Activated CD8-positive, alpha-beta memory T cell treated with anti-CD3 and anti-CD28 coated beads, Interleukin-2, amount 10 ng/mL, durations not matched to agents 7 days and 5 days (primary cell): Measurements from ENCODE around the gene MBOAT1. TPM values are rescaled to one million over a fixed set of nuclear protein-coding genes. Genes with fewer than 3 reads are reported as not detected.
"Not testable (repeated sequence)": the region's sequence is repeated elsewhere in the genome, so short reads cannot be mapped to it uniquely, and the experiment has no call there.

Source experiments
- ATAC-seq: fragments of 150-1000 bp; cut with Tn5 transposase; one replicate; pipeline ENCODE4 v1.10.0; 2021; ENCODE audit warnings: moderate library complexity
- CTCF ChIA-PET: fragments of 350-600 bp; sonication (Branson Sonifier 250); formaldehyde crosslinking; loops from one replicate; lab custom pipeline; 2021; ENCODE audit warnings: antibody characterized with exemption; lab: Charles Lee
- DNase-seq: peaks from one replicate; pipeline ENCODE4 v3.0.0-alpha.2; 2020
- H3K27ac Mint-ChIP-seq: one replicate; pipeline ENCODE4 v1.8.0; 2021; ENCODE audit warnings: mild to moderate bottlenecking, mixed read lengths
- H3K27me3 Mint-ChIP-seq: one replicate; pipeline ENCODE4 v1.8.0; 2021; ENCODE audit warnings: mixed read lengths
- H3K36me3 Mint-ChIP-seq: one replicate; pipeline ENCODE4 v1.8.0; 2021; ENCODE audit warnings: mild to moderate bottlenecking, mixed read lengths
- H3K4me1 Mint-ChIP-seq: one replicate; pipeline ENCODE4 v1.8.0; 2021; ENCODE audit warnings: mixed read lengths
- H3K4me3 Mint-ChIP-seq: one replicate; pipeline ENCODE4 v1.8.0; 2021; ENCODE audit warnings: mild to moderate bottlenecking, moderate library complexity, mixed read lengths
- H3K9me3 Mint-ChIP-seq: one replicate; pipeline ENCODE4 v1.8.0; 2022; ENCODE audit warnings: low read depth, mixed read lengths
- total RNA-seq, 2 experiments: library from RNA; stranded (reverse); gene quantifications; one replicate each; pipeline ENCODE4 v1.2.3, GENCODE V29; 2021

The MBOAT1 gene
- total RNA-seq, 2 experiments from 2014 or later = 17.7 to 22.6 TPM

GRCh38 chr6:20168690-20169089 lies 43.6 kb downstream of the MBOAT1 start:
- no peak for ATAC-seq
- H3K27me3 Mint-ChIP-seq = no peaks in the 10 kb centered on the region
- no peak for DNase-seq
- H3K4me1 Mint-ChIP-seq = peaks cover 9% of the 10 kb centered on the region
- H3K4me3 Mint-ChIP-seq = no peak overlapping the region
- H3K9me3 Mint-ChIP-seq = no peaks in the 10 kb centered on the region
- no peak overlapping the region for H3K27ac Mint-ChIP-seq
- CTCF ChIA-PET = no interaction called here
- H3K36me3 Mint-ChIP-seq = peaks cover 18% of the 10 kb centered on the region

DNA sequence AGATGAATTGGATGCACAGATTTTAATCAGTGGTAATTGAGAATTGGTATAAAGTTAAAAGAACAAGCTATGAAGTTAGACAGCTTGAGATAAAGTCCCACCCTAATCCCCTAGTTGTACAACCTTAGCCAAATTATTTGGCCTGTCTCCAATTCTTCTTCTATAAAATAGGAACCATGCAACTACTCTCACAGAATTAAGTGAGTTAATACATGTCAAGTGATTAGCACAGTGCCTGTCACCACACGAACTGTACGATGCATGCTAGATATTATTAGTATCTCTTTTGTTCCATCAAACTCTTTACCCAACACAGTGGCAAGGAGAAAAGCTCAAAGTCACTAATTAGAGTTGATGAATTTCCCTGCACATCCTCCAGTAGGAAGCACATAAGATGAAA lies 44.7 kb downstream of the MBOAT1 start:
- no peaks in the 10 kb centered on the region for H3K4me1 Mint-ChIP-seq
- CTCF ChIA-PET = no interaction called here
- no peak for DNase-seq
- no peak for ATAC-seq
- H3K27me3 Mint-ChIP-seq = no peaks in the 10 kb centered on the region
- peaks cover 13% of the 10 kb centered on the region for H3K36me3 Mint-ChIP-seq
- no peaks in the 10 kb centered on the region for H3K9me3 Mint-ChIP-seq
- no peak overlapping the region for H3K4me3 Mint-ChIP-seq
- H3K27ac Mint-ChIP-seq = no peak overlapping the region

GRCh38 chr6:20166210-20166609 lies 46.1 kb downstream of the MBOAT1 start:
- Mint-ChIP-seq H3K27me3 (no peaks in the 10 kb centered on the region), H3K4me3 (no peak overlapping the region), H3K9me3 (no peaks in the 10 kb centered on the region), H3K27ac (no peak overlapping the region), H3K36me3 (peaks cover 11% of the 10 kb centered on the region), H3K4me1 (no peaks in the 10 kb centered on the region)
- ATAC-seq = no peak
- CTCF ChIA-PET = interaction anchor here (1.8 kb wide), 1 partner anchor 40 kb away, joined by 7 read pairs; no protein-coding TSS in a partner anchor
- DNase-seq = no peak

GRCh38 chr6:20162515-20162914 lies 49.8 kb downstream of the MBOAT1 start:
- DNase-seq (no peak), ATAC-seq (no peak)
- H3K4me1 Mint-ChIP-seq = no peaks in the 10 kb centered on the region
- no peak overlapping the region for H3K4me3 Mint-ChIP-seq
- CTCF ChIA-PET = interaction anchor here (1.1 kb wide), 1 partner anchor 36 kb away, joined by 3 read pairs; no protein-coding TSS in a partner anchor
- no peak overlapping the region for H3K27ac Mint-ChIP-seq
- no peaks in the 10 kb centered on the region for H3K9me3 Mint-ChIP-seq
- H3K36me3 Mint-ChIP-seq = peaks cover 14% of the 10 kb centered on the region
- no peaks in the 10 kb centered on the region for H3K27me3 Mint-ChIP-seq

DNA sequence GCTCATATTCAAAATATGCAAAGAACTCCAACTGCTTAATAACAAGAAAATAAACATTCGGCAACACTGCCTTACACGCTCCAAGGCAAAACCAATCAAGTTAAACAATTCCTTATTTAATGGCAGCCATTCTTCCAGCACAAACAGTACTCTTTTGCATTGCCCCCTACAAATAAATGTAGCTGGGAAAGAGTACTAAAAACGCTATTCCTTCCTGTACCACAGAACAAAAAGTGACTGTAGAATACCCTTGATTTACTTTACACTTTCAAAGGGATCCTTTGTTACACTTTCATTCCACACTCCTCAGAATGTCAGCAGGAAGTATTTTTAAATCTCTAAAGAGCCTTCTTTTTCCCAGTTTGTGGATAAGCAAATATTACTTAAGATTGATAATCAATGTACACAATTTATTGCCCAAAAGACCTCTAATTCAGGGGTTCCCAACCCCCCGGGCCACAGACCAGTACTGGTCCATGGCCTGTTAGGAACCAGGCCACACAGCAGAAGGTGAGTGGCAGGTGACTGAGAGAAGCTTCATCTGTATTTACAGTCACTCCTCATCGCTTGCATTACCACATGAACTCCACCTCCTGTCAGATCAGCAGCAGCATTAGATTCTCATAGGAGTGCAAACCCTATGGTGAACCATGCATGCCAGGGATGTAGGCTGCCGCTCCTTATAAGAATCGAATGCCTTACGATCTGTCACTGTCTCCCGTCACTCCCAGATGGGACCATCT lies 51.6 kb downstream of the MBOAT1 start:
- Mint-ChIP-seq H3K4me3 (no peak overlapping the region), H3K9me3 (no peaks in the 10 kb centered on the region), H3K27me3 (no peaks in the 10 kb centered on the region), H3K36me3 (peaks cover 3% of the 10 kb centered on the region), H3K27ac (no peak overlapping the region), H3K4me1 (no peaks in the 10 kb centered on the region)
- no peak for DNase-seq
- no peak for ATAC-seq
- CTCF ChIA-PET = no interaction called here

GRCh38 chr6:20159781-20160540 lies 52.3 kb downstream of the MBOAT1 start:
- Mint-ChIP-seq H3K27me3 (no peaks in the 10 kb centered on the region), H3K9me3 (no peaks in the 10 kb centered on the region), H3K36me3 (peaks cover 3% of the 10 kb centered on the region), H3K4me3 (no peak overlapping the region), H3K27ac (no peak overlapping the region), H3K4me1 (no peaks in the 10 kb centered on the region)
- DNase-seq (no peak), ATAC-seq (no peak)
- CTCF ChIA-PET = no interaction called here

- no peak overlapping the region for H3K27ac Mint-ChIP-seq
- H3K4me1 Mint-ChIP-seq = no peaks in the 10 kb centered on the region
- DNase-seq = no peak
- H3K9me3 Mint-ChIP-seq = no peaks in the 10 kb centered on the region
- ATAC-seq = no peak
- no peaks in the 10 kb centered on the region for H3K27me3 Mint-ChIP-seq
- CTCF ChIA-PET = no interaction called here
- peaks cover 3% of the 10 kb centered on the region for H3K36me3 Mint-ChIP-seq
- no peak overlapping the region for H3K4me3 Mint-ChIP-seq
These were observed 53.2 kb downstream of the MBOAT1 start for GRCh38 chr6:20159098-20159497.

- no peaks in the 10 kb centered on the region for H3K9me3 Mint-ChIP-seq
- no peak overlapping the region for H3K27ac Mint-ChIP-seq
- ATAC-seq = no peak
- DNase-seq = no peak
- H3K4me3 Mint-ChIP-seq = no peak overlapping the region
- H3K27me3 Mint-ChIP-seq = no peaks in the 10 kb centered on the region
- peaks cover 3% of the 10 kb centered on the region for H3K36me3 Mint-ChIP-seq
- CTCF ChIA-PET = no interaction called here
- H3K4me1 Mint-ChIP-seq = no peaks in the 10 kb centered on the region
These were observed 53.6 kb downstream of the MBOAT1 start for GRCh38 chr6:20158676-20159075.

DNA sequence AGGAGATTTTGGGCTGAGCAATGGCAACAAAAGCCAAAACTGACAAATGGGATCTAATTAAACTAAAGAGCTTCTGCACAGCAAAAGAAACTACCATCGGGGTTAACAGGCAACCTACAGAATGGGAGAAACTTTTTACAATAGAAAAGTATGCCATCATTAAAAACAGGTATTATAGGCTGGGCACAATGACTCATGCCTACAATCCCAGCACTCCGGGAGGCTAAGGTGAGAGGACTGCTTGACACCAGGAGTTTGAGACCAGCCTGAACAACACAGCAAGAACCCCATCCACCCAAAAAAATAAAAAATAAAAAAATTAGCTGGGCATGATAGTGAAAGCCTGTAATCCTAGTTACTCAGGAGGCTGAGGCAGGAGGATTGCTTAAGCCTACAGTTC lies 55.4 kb downstream of the MBOAT1 start:
- CTCF ChIA-PET = interaction anchor here (0.6 to 1.6 kb wide), 2 partner anchors 30 to 109 kb away, joined by 3 to 7 read pairs; no protein-coding TSS in a partner anchor
- no peak overlapping the region for H3K4me3 Mint-ChIP-seq
- DNase-seq (no peak), ATAC-seq (no peak)
- H3K27me3 Mint-ChIP-seq = no peaks in the 10 kb centered on the region
- H3K36me3 Mint-ChIP-seq = peaks cover 4% of the 10 kb centered on the region
- H3K4me1 Mint-ChIP-seq = no peaks in the 10 kb centered on the region
- H3K9me3 Mint-ChIP-seq = no peaks in the 10 kb centered on the region
- H3K27ac Mint-ChIP-seq = no peak overlapping the region

DNA sequence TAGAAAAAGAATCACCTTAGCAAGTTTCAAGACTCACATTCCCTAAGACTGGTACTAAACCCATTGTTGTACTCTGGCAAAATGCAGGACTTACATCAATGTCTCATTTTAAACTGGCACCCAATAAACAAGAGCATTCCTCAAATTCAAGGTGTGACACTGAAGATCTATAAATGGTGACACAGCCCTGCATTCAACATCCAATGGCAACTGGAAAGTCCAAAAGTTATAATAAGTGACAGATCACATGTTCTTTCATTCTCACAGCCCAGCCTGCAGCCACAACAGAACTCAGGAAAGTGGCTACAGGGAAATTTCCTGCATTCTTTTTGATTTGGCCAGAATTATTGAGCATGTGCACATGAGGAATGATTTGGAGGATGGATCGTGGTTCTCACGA lies 57.5 kb downstream of the MBOAT1 start:
- no peaks in the 10 kb centered on the region for H3K4me1 Mint-ChIP-seq
- no peak overlapping the region for H3K27ac Mint-ChIP-seq
- H3K4me3 Mint-ChIP-seq = no peak overlapping the region
- H3K36me3 Mint-ChIP-seq = peaks cover 17% of the 10 kb centered on the region
- H3K9me3 Mint-ChIP-seq = no peaks in the 10 kb centered on the region
- H3K27me3 Mint-ChIP-seq = no peaks in the 10 kb centered on the region
- ATAC-seq (no peak), DNase-seq (no peak)
- CTCF ChIA-PET = no interaction called here

GRCh38 chr6:20153194-20153593 lies 59.1 kb downstream of the MBOAT1 start:
- Mint-ChIP-seq H3K4me1 (no peaks in the 10 kb centered on the region), H3K27me3 (no peaks in the 10 kb centered on the region), H3K27ac (no peak overlapping the region), H3K36me3 (peaks cover 21% of the 10 kb centered on the region), H3K4me3 (no peak overlapping the region), H3K9me3 (no peaks in the 10 kb centered on the region)
- CTCF ChIA-PET = no interaction called here
- DNase-seq = no peak
- ATAC-seq = no peak

- ATAC-seq = no peak
- H3K4me1 Mint-ChIP-seq = no peaks in the 10 kb centered on the region
- no peaks in the 10 kb centered on the region for H3K9me3 Mint-ChIP-seq
- H3K27me3 Mint-ChIP-seq = no peaks in the 10 kb centered on the region
- H3K4me3 Mint-ChIP-seq = no peak overlapping the region
- H3K36me3 Mint-ChIP-seq = peaks cover 32% of the 10 kb centered on the region
- H3K27ac Mint-ChIP-seq = no peak overlapping the region
- CTCF ChIA-PET = interaction anchor here (1.5 kb wide), 1 partner anchor 22 kb away, joined by 4 read pairs; no protein-coding TSS in a partner anchor
- no peak for DNase-seq
These were observed 63.8 kb downstream of the MBOAT1 start for GRCh38 chr6:20148433-20148832.

- no peak overlapping the region for H3K4me3 Mint-ChIP-seq
- DNase-seq = no peak
- no peaks in the 10 kb centered on the region for H3K4me1 Mint-ChIP-seq
- CTCF ChIA-PET = interaction anchor here (1.5 kb wide), 1 partner anchor 21 kb away, joined by 4 read pairs; no protein-coding TSS in a partner anchor
- peaks cover 36% of the 10 kb centered on the region for H3K36me3 Mint-ChIP-seq
- H3K27ac Mint-ChIP-seq = no peak overlapping the region
- H3K27me3 Mint-ChIP-seq = no peaks in the 10 kb centered on the region
- H3K9me3 Mint-ChIP-seq = no peaks in the 10 kb centered on the region
- no peak for ATAC-seq
These were observed 64.8 kb downstream of the MBOAT1 start for GRCh38 chr6:20147469-20147868.

DNA sequence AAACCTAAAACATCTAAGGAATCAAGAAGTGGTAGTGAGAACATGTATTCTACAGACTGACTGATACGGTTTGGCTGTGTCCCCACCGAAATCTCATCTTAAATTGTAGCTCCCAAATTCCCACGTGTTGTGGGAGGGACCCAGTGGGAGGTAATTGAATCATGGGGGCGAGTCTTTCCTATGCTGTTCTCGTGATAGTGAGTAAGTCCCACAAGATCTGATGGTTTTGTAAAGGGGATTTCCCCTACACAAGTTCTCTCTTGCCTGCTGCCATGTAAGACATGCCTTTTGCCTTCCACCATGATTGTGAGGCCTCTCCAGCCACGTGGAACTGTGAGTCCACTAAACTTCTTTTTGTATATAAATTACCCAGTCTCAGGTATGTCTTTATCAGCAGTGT lies 65.4 kb downstream of the MBOAT1 start:
- CTCF ChIA-PET, ATAC-seq, H3K27ac Mint-ChIP-seq: not testable (repeated sequence)

More for the DNA sequence above, 65.4 kb downstream of the MBOAT1 start:
- H3K9me3 Mint-ChIP-seq, H3K27me3 Mint-ChIP-seq, DNase-seq, H3K4me3 Mint-ChIP-seq, H3K4me1 Mint-ChIP-seq: not testable (repeated sequence)
- peaks cover 36% of the 10 kb centered on the region for H3K36me3 Mint-ChIP-seq
